ENCODE data around the gene PTF1A. TPM values are rescaled to one million over a fixed set of nuclear protein-coding genes. Genes with fewer than 3 reads are reported as not detected.

The PTF1A gene
- total and polyA plus RNA-seq, 3 donors from 2014 or later, result 4.9 to 5.1 (median 5.0) TPM

DNA sequence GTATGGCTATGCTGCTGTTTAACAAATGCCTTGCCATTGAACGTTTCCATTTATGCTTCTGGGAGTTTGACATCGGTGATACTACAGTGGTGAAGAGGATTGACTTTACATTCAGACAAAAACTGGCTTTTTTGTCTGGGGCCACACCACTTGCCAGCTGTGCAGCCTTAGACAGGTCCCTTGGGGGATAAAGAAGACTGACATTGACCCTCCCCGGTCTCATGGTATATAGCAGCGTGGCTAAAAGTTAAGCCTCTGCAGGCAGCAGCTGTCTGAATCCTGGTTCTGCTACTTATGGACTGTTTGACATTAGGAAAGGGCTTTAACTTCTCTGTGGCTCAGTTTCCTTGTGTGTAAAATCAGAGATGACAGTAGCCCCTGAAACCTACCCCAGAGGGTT is 42.0 kb upstream of the PTF1A start:
- TF ChIP-seq, protein P1, sequence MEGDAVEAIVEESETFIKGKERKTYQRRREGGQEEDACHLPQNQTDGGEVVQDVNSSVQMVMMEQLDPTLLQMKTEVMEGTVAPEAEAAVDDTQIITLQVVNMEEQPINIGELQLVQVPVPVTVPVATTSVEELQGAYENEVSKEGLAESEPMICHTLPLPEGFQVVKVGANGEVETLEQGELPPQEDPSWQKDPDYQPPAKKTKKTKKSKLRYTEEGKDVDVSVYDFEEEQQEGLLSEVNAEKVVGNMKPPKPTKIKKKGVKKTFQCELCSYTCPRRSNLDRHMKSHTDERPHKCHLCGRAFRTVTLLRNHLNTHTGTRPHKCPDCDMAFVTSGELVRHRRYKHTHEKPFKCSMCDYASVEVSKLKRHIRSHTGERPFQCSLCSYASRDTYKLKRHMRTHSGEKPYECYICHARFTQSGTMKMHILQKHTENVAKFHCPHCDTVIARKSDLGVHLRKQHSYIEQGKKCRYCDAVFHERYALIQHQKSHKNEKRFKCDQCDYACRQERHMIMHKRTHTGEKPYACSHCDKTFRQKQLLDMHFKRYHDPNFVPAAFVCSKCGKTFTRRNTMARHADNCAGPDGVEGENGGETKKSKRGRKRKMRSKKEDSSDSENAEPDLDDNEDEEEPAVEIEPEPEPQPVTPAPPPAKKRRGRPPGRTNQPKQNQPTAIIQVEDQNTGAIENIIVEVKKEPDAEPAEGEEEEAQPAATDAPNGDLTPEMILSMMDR (IDR thresholded peaks at IDR 0.05), result no peak
- TF ChIP-seq POLR2A (IDR thresholded peaks at IDR 0.05), result no peak

DNA sequence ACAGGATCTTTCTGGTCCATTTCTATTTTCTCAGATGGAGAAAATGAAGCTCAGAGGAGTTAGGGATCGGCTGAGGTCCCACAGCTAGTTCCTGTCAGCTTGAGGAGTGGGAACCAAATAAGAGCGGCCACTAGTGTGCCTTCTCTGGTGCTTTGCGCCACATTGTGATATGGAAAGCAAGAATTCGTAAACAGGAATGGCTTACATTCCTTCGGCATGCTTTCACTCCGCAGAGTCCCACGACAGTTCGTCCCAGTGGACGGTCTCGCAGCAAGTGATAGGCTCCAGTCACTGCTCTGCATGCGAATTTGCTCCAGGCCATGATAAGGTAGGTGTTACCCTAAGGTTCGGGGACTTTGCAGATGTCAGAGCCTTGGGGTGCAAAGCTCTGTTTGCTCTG is 41.5 kb upstream of the PTF1A start:
- H3K4me3 ChIP-seq, result no peak overlapping the region
- no peak overlapping the region for H3K27ac ChIP-seq
- no peaks in the 10 kb centered on the region for H3K9me3 ChIP-seq
- intact Hi-C loops (cut with DNase I; ENCODE audit: low total_unique reads), result no loop called here
- H3K4me1 ChIP-seq, result no peaks in the 10 kb centered on the region
- 85 to 88% methylated on average over 11 to 12 of the region's 12 CpGs for WGBS, 2 donors
- H3K27me3 ChIP-seq, result no peaks in the 10 kb centered on the region
- H3K36me3 ChIP-seq (ENCODE audit: low read depth, missing control alignments), result no peaks in the 10 kb centered on the region
- DNase-seq, result no peak
- TF ChIP-seq POLR2A (IDR thresholded peaks at IDR 0.05), result no peak
- TF ChIP-seq, protein P1 (IDR thresholded peaks at IDR 0.05), result no peak

More for the DNA sequence above, 42.0 kb upstream of the PTF1A start:
- no peaks in the 10 kb centered on the region for H3K27me3 ChIP-seq
- no peak overlapping the region for H3K27ac ChIP-seq
- H3K4me1 ChIP-seq, result no peaks in the 10 kb centered on the region
- intact Hi-C loops (cut with DNase I; ENCODE audit: low total_unique reads), result no loop called here
- H3K4me3 ChIP-seq, result no peak overlapping the region
- WGBS, 2 donors, result 90 to 100% methylated on average over 4 of the region's 4 CpGs
- no peak for DNase-seq
- no peaks in the 10 kb centered on the region for H3K36me3 ChIP-seq (ENCODE audit: low read depth, missing control alignments)
- H3K9me3 ChIP-seq, result no peaks in the 10 kb centered on the region

DNA sequence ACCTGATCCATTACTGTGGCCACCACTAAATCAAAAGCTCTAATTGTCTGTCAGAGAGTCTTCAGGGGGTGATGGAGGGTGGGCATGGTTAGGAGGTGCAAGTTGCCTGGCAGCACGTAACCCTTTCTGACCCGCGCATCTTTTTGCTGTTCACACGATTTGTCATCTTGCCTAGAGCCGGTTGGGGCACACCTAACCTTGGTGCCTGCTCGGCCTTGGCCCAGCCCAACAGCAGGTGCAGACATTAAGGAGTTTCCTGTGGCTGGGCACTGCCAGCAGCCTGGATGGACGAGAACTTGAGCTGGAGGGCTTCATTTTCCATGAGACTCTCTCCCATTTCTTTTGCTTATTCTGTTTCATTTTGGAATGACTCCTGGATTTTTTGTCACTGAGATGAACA is 41.0 kb upstream of the PTF1A start:
- TF ChIP-seq, protein P1 (IDR thresholded peaks at IDR 0.05), result no peak
- no peak for TF ChIP-seq POLR2A (IDR thresholded peaks at IDR 0.05)
- H3K36me3 ChIP-seq (ENCODE audit: low read depth, missing control alignments), result no peaks in the 10 kb centered on the region
- H3K4me3 ChIP-seq, result no peak overlapping the region
- no peak for DNase-seq
- H3K27me3 ChIP-seq, result no peaks in the 10 kb centered on the region
- H3K9me3 ChIP-seq, result no peaks in the 10 kb centered on the region
- WGBS, 2 donors, result 81 to 84% methylated on average over 7 of the region's 7 CpGs
- H3K4me1 ChIP-seq, result no peaks in the 10 kb centered on the region
- no peak overlapping the region for H3K27ac ChIP-seq
- intact Hi-C loops (cut with DNase I; ENCODE audit: low total_unique reads), result no loop called here

DNA sequence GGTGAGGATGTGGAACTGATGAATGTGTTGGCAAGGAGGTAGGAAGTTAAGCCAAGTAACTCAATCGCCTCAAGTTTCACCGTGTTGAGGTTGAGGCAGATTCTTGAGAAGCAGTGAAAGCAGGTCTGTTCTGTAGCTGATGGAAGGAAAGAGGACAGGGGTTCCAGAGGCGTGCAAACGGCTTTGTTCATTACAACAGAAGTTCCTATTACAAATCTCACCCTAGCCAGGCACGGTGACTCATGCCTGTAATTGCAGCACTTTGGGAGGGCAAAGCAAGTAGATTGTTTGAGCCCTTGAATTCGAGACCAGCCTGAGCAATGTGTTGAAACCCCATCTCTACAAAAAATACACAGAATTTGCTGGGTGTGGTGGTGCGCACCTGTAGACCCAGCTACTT is 36.9 kb upstream of the PTF1A start:
- intact Hi-C loops (cut with DNase I; ENCODE audit: low total_unique reads), result no loop called here
- no peak overlapping the region for H3K27ac ChIP-seq
- no peaks in the 10 kb centered on the region for H3K4me1 ChIP-seq
- no peaks in the 10 kb centered on the region for H3K27me3 ChIP-seq
- WGBS, 2 donors, result 83 to 88% methylated on average over 7 of the region's 7 CpGs
- no peaks in the 10 kb centered on the region for H3K36me3 ChIP-seq (ENCODE audit: low read depth, missing control alignments)
- H3K9me3 ChIP-seq, result no peaks in the 10 kb centered on the region
- no peak overlapping the region for H3K4me3 ChIP-seq
- TF ChIP-seq, protein P1 (IDR thresholded peaks at IDR 0.05), result no peak
- TF ChIP-seq POLR2A (IDR thresholded peaks at IDR 0.05), result no peak
- no peak for DNase-seq

DNA sequence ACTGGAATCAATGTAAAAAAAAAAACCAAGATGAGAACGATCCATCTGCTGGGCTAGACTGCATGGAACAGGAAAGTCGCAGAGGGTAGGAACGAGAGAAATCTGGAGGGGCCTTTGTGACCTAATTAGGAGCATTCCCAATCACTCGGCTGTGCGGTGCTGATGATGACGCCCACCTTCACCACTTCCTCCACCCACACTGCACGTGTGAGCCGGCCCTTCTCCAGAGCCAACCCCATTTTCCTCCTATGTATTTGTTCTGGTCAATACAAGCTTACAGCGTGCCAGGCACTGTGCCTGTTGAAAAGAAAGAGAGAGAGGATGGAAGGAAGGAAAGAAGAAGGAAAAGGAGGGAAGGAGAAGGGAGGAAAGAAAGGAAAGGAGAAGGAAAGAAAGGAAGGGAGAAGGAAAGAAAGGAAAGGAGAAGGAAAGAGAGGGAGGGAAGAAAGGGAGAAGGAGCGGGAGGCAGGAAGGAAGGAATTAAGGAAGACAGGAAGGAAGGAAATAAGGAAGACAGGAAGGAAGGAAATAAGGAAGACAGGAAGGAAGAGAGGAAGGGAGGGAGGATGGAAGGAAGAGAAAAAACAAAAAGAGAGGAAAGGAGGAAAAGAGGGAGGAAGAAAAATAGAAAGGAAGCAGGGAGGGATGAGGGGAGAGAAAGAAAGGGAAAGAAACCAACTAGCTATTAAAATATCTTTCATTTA is 35.5 kb upstream of the PTF1A start:
- Histone ChIP-seq H3K36me3 (ENCODE audit: low read depth, missing control alignments) (no peaks in the 10 kb centered on the region), H3K9me3 (no peaks in the 10 kb centered on the region), H3K4me3 (no peak overlapping the region), H3K4me1 (no peaks in the 10 kb centered on the region), H3K27ac (no peak overlapping the region), H3K27me3 (no peaks in the 10 kb centered on the region)
- TF ChIP-seq, protein P1 (IDR thresholded peaks at IDR 0.05), result no peak
- no peak for TF ChIP-seq POLR2A (IDR thresholded peaks at IDR 0.05)
- no peak for DNase-seq
- 56 to 65% methylated on average over 10 of the region's 10 CpGs for WGBS, 2 donors
- intact Hi-C loops (cut with DNase I; ENCODE audit: low total_unique reads), result no loop called here

Data from testis (tissue), 3 donors.